Hepatocyte (in vitro differentiated cells): ENCODE results near the gene CDKN1A. TPM values are rescaled to one million over a fixed set of nuclear protein-coding genes. Genes with fewer than 3 reads are reported as not detected.
A peak's percentile ranks its signal among the peaks of the same experiment; 100 is the strongest.

Experiments
- DNase-seq: peaks from one replicate; pipeline ENCODE4 v3.0.0-alpha.2; 2016; ENCODE audit warnings: low spot score
- H2AFZ ChIP-seq: fragments of 200-600 bp; sonication (generic); 2 replicates; pipeline ENCODE4 v1.6.0; 2016; ENCODE audit warnings: antibody characterized with exemption, mild to moderate bottlenecking
- H3K27ac ChIP-seq: fragments of 200-600 bp; sonication (generic); 2 replicates; pipeline ENCODE4 v1.5.1; 2016; ENCODE audit warnings: mild to moderate bottlenecking
- H3K27me3 ChIP-seq: fragments of 200-600 bp; sonication (generic); 2 replicates; pipeline ENCODE4 v1.6.1; 2016
- H3K36me3 ChIP-seq: fragments of 200-600 bp; sonication (generic); replicated peaks from 2 replicates; pipeline ENCODE4 v1.5.1; 2016; ENCODE audit warnings: low read depth; ENCODE audit not compliant: insufficient read depth
- H3K4me1 ChIP-seq: fragments of 200-600 bp; sonication (generic); 2 replicates; pipeline ENCODE4 v1.5.1; 2016; ENCODE audit warnings: mild to moderate bottlenecking, moderate library complexity; ENCODE audit not compliant: insufficient read depth
- H3K4me2 ChIP-seq: fragments of 200-600 bp; sonication (generic); 2 replicates; pipeline ENCODE4 v1.6.0; 2016
- H3K4me3 ChIP-seq: fragments of 200-600 bp; sonication (generic); 2 replicates; pipeline ENCODE4 v1.5.1; 2016; ENCODE audit warnings: mild to moderate bottlenecking
- H3K79me2 ChIP-seq: fragments of 200-600 bp; sonication (generic); 2 replicates; pipeline ENCODE4 v1.6.0; 2017; ENCODE audit warnings: mild to moderate bottlenecking
- H3K9me2 ChIP-seq: fragments of 200-600 bp; sonication (generic); replicated peaks from 2 replicates; pipeline ENCODE4 v1.6.0; 2017; ENCODE audit warnings: mild to moderate bottlenecking; ENCODE audit not compliant: insufficient read depth
- H3K9me3 ChIP-seq: fragments of 200-600 bp; sonication (generic); 2 replicates; pipeline ENCODE4 v1.5.1; 2016; ENCODE audit warnings: low read depth, mild to moderate bottlenecking
- H4K20me1 ChIP-seq: fragments of 200-600 bp; sonication (generic); 2 replicates; pipeline ENCODE4 v1.6.0; 2016; ENCODE audit warnings: mild to moderate bottlenecking; ENCODE audit not compliant: insufficient read depth, poor library complexity, severe bottlenecking
- EZH2 ChIP-seq: fragments of 200-600 bp; sonication (generic); IDR thresholded peaks from 2 replicates; pipeline ENCODE4 v1.6.1; 2016; ENCODE audit warnings: antibody characterized with exemption, mild to moderate bottlenecking, borderline replicate concordance
- EZH2phosphoT487 ChIP-seq: fragments of 200-600 bp; sonication (generic); IDR thresholded peaks from one replicate; pipeline ENCODE4 v1.6.1; 2018; ENCODE audit warnings: antibody characterized with exemption, mild to moderate bottlenecking, low read depth, moderate library complexity; ENCODE audit not compliant: unreplicated experiment, severe bottlenecking
- WGBS: methylation state at CpG from one replicate; pipeline ENCODE4 v1.1.6; 2016; ENCODE audit warnings: low lambda C conversion rate; ENCODE audit errors: missing lambda C conversion rate; 5-methylcytosine and 5-hydroxymethylcytosine counted together
- polyA plus RNA-seq: library from polyadenylated mRNA; unstranded; fragments of >200 nt; fragmentation: Nextera tagmentation; extraction: Ambion mirVana; gene quantifications from 2 replicates; pipeline ENCODE4 v1.2.1, GENCODE V29; 2016
- total RNA-seq: library from RNA; depleted of rRNA; stranded (reverse); fragments of >200 nt; gene quantifications from 2 replicates; pipeline ENCODE4 v1.2.3, GENCODE V29; 2014
- TF ChIP-seq, protein P1 (sequence below): fragments of 200-600 bp; sonication (generic); IDR thresholded peaks from 2 replicates; pipeline ENCODE4 v1.5.1; 2016; ENCODE audit warnings: antibody characterized with exemption, mild to moderate bottlenecking; ENCODE audit not compliant: poor library complexity

The CDKN1A gene
- total and polyA plus RNA-seq, 2 experiments from 2014 or later: 246 to 344 TPM

DNA sequence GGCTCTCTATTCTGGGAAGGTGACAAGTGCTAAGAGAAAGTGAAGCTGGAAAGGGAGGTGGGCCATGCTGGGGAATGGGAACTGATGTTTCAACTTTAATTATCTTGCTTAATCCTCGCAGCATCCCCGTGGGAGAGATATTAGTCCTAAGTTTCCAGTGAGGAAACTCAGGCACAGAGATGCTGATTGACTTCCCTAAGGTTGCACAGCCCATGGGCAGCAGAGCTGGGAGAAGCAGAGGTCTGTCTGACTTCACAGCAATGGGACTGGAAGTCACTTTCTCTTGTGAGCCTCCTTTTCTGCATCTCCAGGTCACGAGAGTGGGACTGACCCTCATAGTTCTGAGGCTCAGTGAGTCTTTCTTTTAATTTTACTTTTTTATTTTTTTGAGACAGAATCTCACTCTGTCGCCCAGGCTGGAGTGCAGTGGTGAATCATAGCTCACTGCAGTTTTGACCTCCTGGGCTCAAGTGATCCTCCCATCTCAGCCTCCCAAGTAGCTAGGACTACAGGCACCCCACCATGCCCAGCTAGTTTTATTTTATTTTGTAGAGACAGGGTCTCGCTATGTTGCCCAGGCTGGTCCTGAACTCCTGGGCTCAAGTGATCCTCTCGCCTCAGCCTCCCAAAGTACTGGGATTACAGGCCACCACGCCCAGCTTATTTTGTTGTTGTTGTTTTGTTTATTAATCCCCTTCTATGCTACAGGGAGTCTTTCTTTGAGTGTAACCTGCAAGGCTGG, 21.7 kb downstream of the CDKN1A start:
- H4K20me1 ChIP-seq: no peaks in the 10 kb centered on the region
- H3K79me2 ChIP-seq: no peaks in the 10 kb centered on the region
- 89% methylated on average over 7 of the region's 7 CpGs for WGBS

DNA sequence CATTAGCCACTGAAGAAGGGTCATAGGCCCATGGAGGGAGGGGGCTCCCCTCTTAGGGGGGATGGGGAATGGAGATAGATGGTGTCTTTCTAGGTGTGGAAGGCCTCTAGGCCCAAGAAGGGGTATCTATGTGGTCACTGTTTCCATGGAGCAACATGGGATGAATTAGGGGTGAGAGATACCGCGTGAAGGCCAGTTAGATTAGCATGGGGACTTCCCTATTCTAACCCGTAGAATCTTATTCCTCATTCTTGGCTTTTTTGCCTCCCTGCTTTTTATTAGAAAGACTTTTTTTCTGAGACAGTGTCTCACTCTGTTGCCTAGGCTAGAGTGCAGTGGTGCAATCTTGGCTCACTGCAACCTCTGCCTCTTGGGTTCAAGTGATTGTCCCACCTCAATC, 22.3 kb downstream of the CDKN1A start:
- no peak overlapping the region for H3K4me3 ChIP-seq
- H3K79me2 ChIP-seq: no peaks in the 10 kb centered on the region
- WGBS: 98% methylated on average over 3 of the region's 3 CpGs
- H3K4me2 ChIP-seq: no peak overlapping the region
- no peak overlapping the region for H2AFZ ChIP-seq
- H3K36me3 ChIP-seq: no peaks in the 10 kb centered on the region
- H4K20me1 ChIP-seq: no peaks in the 10 kb centered on the region
- H3K27me3 ChIP-seq: no peaks in the 10 kb centered on the region
- TF ChIP-seq EZH2phosphoT487: no peak
- TF ChIP-seq, protein P1, sequence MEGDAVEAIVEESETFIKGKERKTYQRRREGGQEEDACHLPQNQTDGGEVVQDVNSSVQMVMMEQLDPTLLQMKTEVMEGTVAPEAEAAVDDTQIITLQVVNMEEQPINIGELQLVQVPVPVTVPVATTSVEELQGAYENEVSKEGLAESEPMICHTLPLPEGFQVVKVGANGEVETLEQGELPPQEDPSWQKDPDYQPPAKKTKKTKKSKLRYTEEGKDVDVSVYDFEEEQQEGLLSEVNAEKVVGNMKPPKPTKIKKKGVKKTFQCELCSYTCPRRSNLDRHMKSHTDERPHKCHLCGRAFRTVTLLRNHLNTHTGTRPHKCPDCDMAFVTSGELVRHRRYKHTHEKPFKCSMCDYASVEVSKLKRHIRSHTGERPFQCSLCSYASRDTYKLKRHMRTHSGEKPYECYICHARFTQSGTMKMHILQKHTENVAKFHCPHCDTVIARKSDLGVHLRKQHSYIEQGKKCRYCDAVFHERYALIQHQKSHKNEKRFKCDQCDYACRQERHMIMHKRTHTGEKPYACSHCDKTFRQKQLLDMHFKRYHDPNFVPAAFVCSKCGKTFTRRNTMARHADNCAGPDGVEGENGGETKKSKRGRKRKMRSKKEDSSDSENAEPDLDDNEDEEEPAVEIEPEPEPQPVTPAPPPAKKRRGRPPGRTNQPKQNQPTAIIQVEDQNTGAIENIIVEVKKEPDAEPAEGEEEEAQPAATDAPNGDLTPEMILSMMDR: no peak
- TF ChIP-seq EZH2: no peak
- no peaks in the 10 kb centered on the region for H3K4me1 ChIP-seq
- H3K27ac ChIP-seq: no peak overlapping the region
- H3K9me2 ChIP-seq: no peaks in the 10 kb centered on the region
- no peak for DNase-seq
- H3K9me3 ChIP-seq: no peaks in the 10 kb centered on the region

More for the DNA sequence above, 21.7 kb downstream of the CDKN1A start:
- Histone ChIP-seq H3K4me1 (no peaks in the 10 kb centered on the region), H3K9me3 (no peaks in the 10 kb centered on the region), H3K27me3 (no peaks in the 10 kb centered on the region), H2AFZ (no peak overlapping the region), H3K4me2 (no peak overlapping the region), H3K36me3 (no peaks in the 10 kb centered on the region), H3K27ac (no peak overlapping the region), H3K4me3 (no peak overlapping the region), H3K9me2 (no peaks in the 10 kb centered on the region)
- TF ChIP-seq EZH2phosphoT487 (no peak), EZH2 (no peak)
- TF ChIP-seq, protein P1: no peak
- DNase-seq: no peak

DNA sequence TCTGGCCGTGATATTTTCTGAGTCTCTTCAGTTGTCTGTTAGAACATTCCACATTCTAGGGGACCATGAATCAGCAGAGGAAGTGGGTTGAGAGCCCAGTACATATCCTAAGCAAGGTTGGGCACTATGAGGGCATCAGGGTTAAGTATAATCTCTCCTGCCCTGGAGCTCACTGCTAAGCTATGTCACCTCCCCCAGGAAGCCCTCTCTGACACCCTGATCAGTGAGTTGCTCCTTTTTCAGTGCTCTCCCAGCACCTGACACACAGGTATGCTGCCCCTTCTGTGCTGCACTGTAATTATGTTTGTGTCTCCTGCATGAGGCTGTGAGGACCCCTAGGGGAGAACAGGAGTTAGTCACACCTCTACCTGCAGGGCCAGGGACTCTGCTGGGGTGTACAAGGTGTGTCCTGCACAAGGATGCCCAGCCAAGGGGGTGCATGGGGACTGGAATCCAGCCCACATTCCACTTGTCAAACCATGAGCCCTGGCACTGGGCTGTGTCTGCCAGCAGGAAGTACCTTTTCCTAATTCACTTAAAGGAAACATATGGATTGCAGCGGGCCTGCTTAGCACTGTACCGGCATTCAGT, 23.0 kb downstream of the CDKN1A start:
- no peak overlapping the region for H3K27ac ChIP-seq
- H3K27me3 ChIP-seq: no peaks in the 10 kb centered on the region
- WGBS: 80% methylated on average over 3 of the region's 3 CpGs
- H3K4me3 ChIP-seq: no peak overlapping the region
- no peaks in the 10 kb centered on the region for H3K36me3 ChIP-seq
- no peaks in the 10 kb centered on the region for H3K9me3 ChIP-seq
- H3K79me2 ChIP-seq: no peaks in the 10 kb centered on the region
- H3K9me2 ChIP-seq: no peaks in the 10 kb centered on the region
- DNase-seq: no peak
- H3K4me1 ChIP-seq: no peaks in the 10 kb centered on the region
- H4K20me1 ChIP-seq: no peaks in the 10 kb centered on the region
- TF ChIP-seq, protein P1: peak; percentile 34
- no peak for TF ChIP-seq EZH2
- no peak for TF ChIP-seq EZH2phosphoT487
- H3K4me2 ChIP-seq: no peak overlapping the region
- H2AFZ ChIP-seq: no peak overlapping the region
